CD4-positive, alpha-beta T cell treated with Interleukin-17A for 1 hour (primary cell): Measurements from ENCODE around the gene ALDH3A2.
"Not testable (repeated sequence)": the region's sequence is repeated elsewhere in the genome, so short reads cannot be mapped to it uniquely, and the experiment has no call there.

Source experiments
- DNase-seq: peaks from one replicate; pipeline ENCODE4 v3.0.0-alpha.2; 2020

The ALDH3A2 gene

DNA sequence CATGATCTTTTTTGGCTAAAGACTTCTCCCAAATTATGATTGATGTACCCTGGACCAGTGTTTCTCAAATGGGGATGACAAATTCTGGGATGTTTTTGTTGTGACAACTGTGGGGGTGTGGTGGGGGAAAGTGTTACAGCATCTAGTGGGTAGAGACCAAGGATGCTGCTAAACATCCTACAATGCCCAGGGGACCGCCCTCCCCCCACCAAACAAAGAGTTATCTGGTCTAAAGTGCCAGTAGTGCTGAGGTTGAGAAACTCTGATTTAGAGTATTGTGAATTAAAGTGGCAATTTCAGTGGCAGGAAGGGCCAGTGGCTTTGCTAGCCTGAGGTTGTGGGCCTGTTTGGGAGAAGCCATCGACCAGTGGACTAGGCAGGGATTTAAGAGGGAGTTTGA is 34.6 kb downstream of the ALDH3A2 start:
- DNase-seq, result no peak

- not testable (repeated sequence) for DNase-seq
Observed at GRCh38 chr17:19684909-19685580, 36.5 kb downstream of the ALDH3A2 start.

- no peak for DNase-seq
Observed at GRCh38 chr17:19686400-19687090, 38.0 kb downstream of the ALDH3A2 start.

- no peak for DNase-seq
Observed at GRCh38 chr17:19702217-19702641, 53.7 kb downstream of the ALDH3A2 start.

DNA sequence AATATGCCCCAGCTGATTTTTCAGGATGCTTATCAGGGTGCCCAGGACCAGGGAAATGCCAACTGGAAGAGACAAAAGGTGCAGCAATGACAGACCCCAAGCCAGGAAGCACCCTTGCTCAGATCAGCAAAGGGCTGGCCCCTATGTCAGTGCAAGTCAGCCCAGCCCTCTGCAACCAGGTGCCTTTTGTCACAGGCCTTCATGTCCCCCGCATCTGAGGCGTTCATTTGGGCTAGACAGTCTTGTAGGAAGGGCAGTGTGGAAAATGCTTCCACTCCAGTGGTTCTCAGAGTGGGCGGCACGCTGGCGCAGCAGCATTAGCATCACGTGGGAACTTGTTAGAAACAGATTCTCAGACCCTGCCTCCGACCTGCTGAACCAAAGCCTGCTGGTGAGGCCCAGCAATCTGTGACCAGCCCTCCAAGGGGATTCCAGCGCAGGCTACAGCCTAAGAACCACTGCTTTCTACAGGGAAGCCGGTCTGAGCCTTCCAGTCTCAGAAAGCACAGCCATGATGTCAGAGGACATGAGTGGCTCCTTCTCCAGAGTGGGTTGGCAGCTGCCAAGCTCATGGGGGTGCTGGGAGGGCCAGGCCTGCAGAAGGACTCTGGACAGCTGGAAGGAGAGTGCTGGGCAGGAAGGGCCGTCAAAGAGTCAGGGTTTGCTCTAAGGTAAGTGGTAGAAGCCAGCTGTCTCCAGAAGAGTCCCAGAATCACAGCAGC is 54.7 kb downstream of the ALDH3A2 start:
- DNase-seq, result no peak

- DNase-seq, result no peak
Observed at GRCh38 chr17:19703828-19704613, 55.5 kb downstream of the ALDH3A2 start.

DNA sequence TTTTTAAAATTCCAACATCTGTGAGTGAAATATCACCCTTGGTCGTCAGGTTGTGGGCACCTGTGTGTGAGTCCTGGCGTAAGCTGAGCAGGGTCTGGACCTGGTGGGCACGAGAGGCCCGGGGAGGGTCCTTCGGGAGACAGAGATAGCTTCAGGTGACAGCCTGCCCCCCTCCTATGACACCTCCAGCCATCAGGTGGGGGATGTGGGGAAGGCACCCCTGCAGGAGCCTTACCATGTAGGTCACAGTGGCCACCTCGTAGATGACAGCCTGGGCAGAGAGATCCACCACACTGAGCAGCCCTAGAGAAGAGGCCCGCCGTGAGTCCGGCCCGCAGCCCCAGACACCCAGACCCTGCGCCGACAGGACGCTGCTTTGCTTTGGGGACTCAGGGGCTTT is 56.6 kb downstream of the ALDH3A2 start:
- no peak for DNase-seq

GRCh38 chr17:19705771-19706770 is 57.5 kb downstream of the ALDH3A2 start:
- DNase-seq, result no peak

DNA sequence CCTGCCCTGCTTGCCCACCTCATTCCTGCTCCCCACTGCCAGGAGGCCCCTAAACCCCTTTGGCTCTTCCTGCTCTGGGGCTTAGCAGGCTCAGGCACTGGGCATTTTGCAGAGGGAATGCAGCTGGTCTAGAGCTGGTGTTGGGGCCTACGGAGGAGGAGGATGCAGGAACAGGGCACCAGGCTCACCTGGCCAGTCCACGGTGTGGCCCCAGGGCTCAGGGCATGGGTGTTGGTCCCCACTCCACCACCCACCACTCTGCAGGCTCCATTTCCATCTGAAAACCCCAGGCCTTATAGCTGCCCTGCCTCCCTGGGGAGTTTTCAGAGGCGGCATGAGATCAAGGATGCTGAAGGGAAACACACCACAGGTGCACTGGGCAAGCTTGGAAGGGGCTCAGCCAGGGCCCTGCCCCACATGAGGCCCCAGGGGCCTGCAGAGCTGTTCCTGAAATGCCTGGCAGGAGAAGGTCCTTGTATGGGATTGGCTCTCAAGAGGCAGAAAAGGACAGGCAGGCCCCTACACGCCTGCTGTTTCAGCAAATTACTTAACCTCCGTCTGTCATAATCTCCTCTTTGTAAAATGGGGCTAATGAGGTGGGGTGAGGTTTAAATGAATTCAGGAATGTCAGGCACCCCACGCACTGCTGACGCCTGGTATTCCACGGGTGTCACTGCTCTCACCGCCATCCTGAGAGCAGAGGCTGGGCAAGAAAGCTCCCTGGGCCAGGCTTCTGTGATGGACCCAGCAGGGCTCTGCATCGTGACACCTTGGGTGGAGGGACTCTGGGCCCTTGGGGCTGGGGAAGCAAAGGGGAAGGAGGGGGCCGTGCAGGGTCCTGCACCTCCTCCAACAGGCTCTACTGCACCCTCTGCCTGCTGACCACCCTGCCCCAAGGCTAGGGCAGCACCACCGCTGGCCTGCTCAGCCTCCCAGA is 58.5 kb downstream of the ALDH3A2 start:
- no peak for DNase-seq

DNA sequence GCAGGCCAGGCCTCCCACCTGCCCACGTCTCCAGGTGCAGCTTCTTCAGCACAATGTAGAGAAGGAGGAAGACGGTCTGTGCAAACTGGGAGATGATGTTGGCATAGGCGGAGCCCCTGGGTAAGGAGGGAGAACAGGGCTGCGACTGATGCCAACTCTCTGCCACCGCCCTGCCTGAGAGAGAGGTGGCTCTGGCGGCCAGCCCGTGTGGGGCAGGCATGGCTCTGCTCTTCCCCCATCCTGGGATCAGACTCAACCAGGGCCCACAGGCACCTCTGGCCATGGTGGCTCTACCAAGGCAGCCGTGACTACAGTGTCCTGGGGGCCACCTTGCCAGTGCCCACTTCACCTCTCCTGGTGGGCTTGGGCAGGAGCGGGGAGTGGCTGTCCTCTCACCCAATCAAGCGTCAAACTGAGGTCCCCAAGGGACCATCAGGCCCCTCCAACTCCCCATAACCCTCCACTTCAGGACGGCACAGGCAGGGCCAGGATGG is 59.2 kb downstream of the ALDH3A2 start:
- no peak for DNase-seq

DNA sequence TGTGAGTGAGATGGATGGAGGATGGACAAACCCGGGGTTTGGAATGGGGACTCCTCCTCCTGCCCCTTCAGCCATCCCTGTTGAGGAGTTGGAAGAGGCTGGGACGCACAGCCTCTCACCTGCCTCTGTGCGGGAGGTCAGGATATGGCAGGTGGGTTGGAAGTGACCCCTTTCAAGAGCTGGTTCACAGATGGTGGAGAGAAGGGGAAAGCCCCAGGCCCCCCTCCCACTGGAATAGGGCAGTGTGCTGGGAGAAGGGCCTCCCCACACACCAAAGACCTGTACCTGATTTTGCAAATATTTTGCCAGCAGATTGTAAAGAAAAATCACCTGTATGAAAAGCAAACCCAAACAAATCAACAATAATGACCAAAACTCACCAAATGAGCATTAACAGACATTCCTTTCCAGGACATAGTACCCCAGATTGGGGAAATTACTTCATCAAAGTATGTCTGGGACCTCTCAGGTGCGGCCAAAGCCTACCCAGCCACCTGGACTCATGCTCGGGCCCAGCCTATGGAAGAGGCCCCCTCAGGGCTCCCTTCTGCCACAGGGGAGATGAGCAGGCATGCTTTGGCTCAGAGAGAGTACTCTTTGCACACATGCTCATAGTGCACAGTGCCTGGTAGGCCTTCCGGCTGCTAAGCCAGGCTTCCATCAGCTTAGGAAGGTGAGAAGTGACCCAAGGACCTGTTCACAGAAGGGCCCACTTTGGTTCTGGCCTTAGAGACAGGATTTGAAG is 60.1 kb downstream of the ALDH3A2 start:
- no peak for DNase-seq

- no peak for DNase-seq
Observed at GRCh38 chr17:19709841-19710240, 61.3 kb downstream of the ALDH3A2 start.

- no peak for DNase-seq
Observed at GRCh38 chr17:19712436-19713004, 64.0 kb downstream of the ALDH3A2 start.

DNA sequence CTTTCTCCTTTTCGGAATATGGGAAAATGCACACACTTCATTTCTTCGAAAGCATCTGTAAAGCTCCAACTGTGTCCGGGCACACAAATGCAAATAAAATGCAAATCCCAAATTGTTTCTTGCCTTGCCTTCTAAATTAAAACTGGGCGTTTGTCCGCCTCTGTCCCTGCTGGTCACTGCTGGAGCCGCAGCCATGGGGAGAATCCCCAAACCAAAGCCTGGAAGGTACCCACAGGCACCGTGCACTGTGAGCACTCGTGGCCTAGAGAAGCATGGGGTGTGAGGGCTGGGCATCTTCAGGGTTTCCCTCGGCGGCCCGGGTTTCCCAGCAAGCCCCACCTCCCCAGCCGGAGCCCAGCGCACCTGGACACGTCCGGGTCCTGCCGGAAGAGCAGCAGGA is 64.9 kb downstream of the ALDH3A2 start:
- DNase-seq, result no peak

GRCh38 chr17:19713901-19714361 is 65.4 kb downstream of the ALDH3A2 start:
- DNase-seq, result no peak

- DNase-seq, result no peak
Observed at GRCh38 chr17:19714542-19715411, 66.2 kb downstream of the ALDH3A2 start.

- no peak for DNase-seq
Observed at GRCh38 chr17:19716108-19717030, 67.8 kb downstream of the ALDH3A2 start, which contains the start of gene SLC47A2. Gene SLC47A2, minus strand, starts transcription at chr17:19716584. Its CDS starts 29 bp downstream, at chr17:19716555.
